K562 (cell line): ENCODE measurements around the gene RPRD1B. TPM values are rescaled to one million over a fixed set of nuclear protein-coding genes. Genes with fewer than 3 reads are reported as not detected.
A peak's percentile ranks its signal among the peaks of the same experiment; 100 is the strongest.

Experiments used
- CREM ChIP-seq: IDR thresholded peaks from 2 replicates; pipeline ENCODE4 v1.6.1; 2014; ENCODE audit warnings: antibody characterized with exemption, low read depth
- DMBX1 ChIP-seq: fragments of 250-450 bp; sonication (Bioruptor Pico); IDR thresholded peaks from 2 replicates; pipeline ENCODE4 v1.8.0; 2022; ENCODE audit warnings: inconsistent platforms, mild to moderate bottlenecking, moderate library complexity, borderline replicate concordance
- HLTF ChIP-seq: fragments of 450-650 bp; IDR thresholded peaks from 2 replicates; pipeline ENCODE4 v1.6.1; 2016
- JUNB ChIP-seq: fragments of 450-650 bp; formaldehyde crosslinking; conservative IDR thresholded peaks from 2 replicates; pipeline ENCODE4 v1.4.0; 2020; ENCODE audit warnings: mild to moderate bottlenecking
- MBD2 ChIP-seq: sonication (generic); IDR thresholded peaks from 2 replicates; pipeline ENCODE4 v1.6.1; 2016; ENCODE audit warnings: low read depth, borderline replicate concordance
- MEF2D ChIP-seq: conservative IDR thresholded peaks from 2 replicates; pipeline ENCODE4 v1.6.1; 2016; ENCODE audit warnings: low read depth, missing genetic modification characterization, missing compliant biosample characterization
- MITF ChIP-seq: IDR thresholded peaks from 2 replicates; pipeline ENCODE4 v1.6.1; 2014; ENCODE audit warnings: antibody characterized with exemption
- NCOA1 ChIP-seq: fragments of 450-650 bp; IDR thresholded peaks from 2 replicates; pipeline ENCODE4 v1.6.1; 2016; ENCODE audit warnings: low read depth
- PCBP2 ChIP-seq: fragments of 200-400 bp; formaldehyde crosslinking; IDR thresholded peaks from 2 replicates; pipeline ENCODE4 v1.6.1; 2018; ENCODE audit warnings: low read length, low read depth, mild to moderate bottlenecking, moderate library complexity; ENCODE audit not compliant: poor library complexity, severe bottlenecking
- PML ChIP-seq: IDR thresholded peaks from 2 replicates; pipeline ENCODE4 v1.6.1; 2012; ENCODE audit warnings: low read length, inconsistent platforms
- POLR2AphosphoS5 ChIP-seq: IDR thresholded peaks from 2 replicates; pipeline ENCODE4 v1.6.1; 2011; ENCODE audit warnings: mild to moderate bottlenecking, low read depth, low read length, moderate library complexity; ENCODE audit not compliant: control insufficient read depth, insufficient read depth
- PRDM10 ChIP-seq: fragments of 450-650 bp; IDR thresholded peaks from 2 replicates; pipeline ENCODE4 v1.6.1; 2018; ENCODE audit not compliant: partially characterized antibody
- SRSF3 ChIP-seq: fragments of 200-400 bp; formaldehyde crosslinking; IDR thresholded peaks from 2 replicates; pipeline ENCODE4 v1.6.1; 2016; ENCODE audit warnings: mild to moderate bottlenecking, low read length, moderate library complexity; ENCODE audit not compliant: insufficient read depth
- TAF1 ChIP-seq: IDR thresholded peaks from 2 replicates; pipeline ENCODE4 v1.6.1; 2011; ENCODE audit warnings: mild to moderate bottlenecking, low read length, moderate library complexity; ENCODE audit not compliant: insufficient read depth, control insufficient read depth, severe bottlenecking; ENCODE audit errors: extremely low read depth
- TEAD1 ChIP-seq, 2 experiments: fragments of 450-650 bp in 1 of 2; sonication (generic) in 1 of 2; formaldehyde crosslinking; IDR thresholded peaks; 2 replicates each; pipeline versions ENCODE4 v1.4.0 to v1.8.0; 2020 to 2022; ENCODE audit warnings: mild to moderate bottlenecking in 2 of 2, missing genetic modification reagents in 1 of 2
- ZHX1 ChIP-seq: fragments of 150-350 bp; conservative IDR thresholded peaks from 2 replicates; pipeline ENCODE4 v1.6.1; 2014; ENCODE audit warnings: low read length
- ZNF133 ChIP-seq: fragments of 250-450 bp; sonication (Bioruptor Pico); IDR thresholded peaks from 2 replicates; pipeline ENCODE4 v1.4.0; 2020; ENCODE audit warnings: mild to moderate bottlenecking
- ZNF239 ChIP-seq: fragments of 250-450 bp; sonication (Bioruptor Pico); IDR thresholded peaks from 2 replicates; pipeline ENCODE4 v1.4.0; 2020; ENCODE audit warnings: mild to moderate bottlenecking
- ZNF263 ChIP-seq: sonication (generic); formaldehyde crosslinking; IDR thresholded peaks from 2 replicates; pipeline ENCODE4 v1.8.0; 2022; ENCODE audit warnings: mild to moderate bottlenecking, missing genetic modification reagents, borderline replicate concordance
- ZNF3 ChIP-seq: fragments of 250-450 bp; sonication (Bioruptor Pico); IDR thresholded peaks from 2 replicates; pipeline ENCODE4 v1.5.0; 2021; ENCODE audit warnings: mild to moderate bottlenecking, moderate library complexity
- ZNF75A ChIP-seq: fragments of 450-650 bp; formaldehyde crosslinking; IDR thresholded peaks from 2 replicates; pipeline ENCODE4 v1.4.0; 2020; ENCODE audit warnings: mild to moderate bottlenecking
- ZNF778 ChIP-seq: fragments of 450-650 bp; formaldehyde crosslinking; IDR thresholded peaks from 2 replicates; pipeline ENCODE4 v1.4.0; 2020; ENCODE audit warnings: mild to moderate bottlenecking, moderate library complexity
- polyA plus RNA-seq, 8 experiments: library from polyadenylated mRNA; depleted of rRNA in 4 of 8; stranded (reverse) in 5 of 8; unstranded in 3 of 8; fragments of >200 nt; fragmentation: Nextera tagmentation in 2 of 8; fragmentation: Illumina TruSeq in 1 of 8; extraction: Ambion mirVana in 2 of 8; extraction: Trizol in 1 of 8; gene quantifications; 2 replicates each; pipeline versions ENCODE4 v1.2.1 to v1.2.3, GENCODE V29; 2011 to 2014; ENCODE audit warnings: inconsistent platforms in 1 of 8, missing spikeins in 1 of 8
- total RNA-seq, 7 experiments: library from RNA; depleted of rRNA in 6 of 7; stranded (reverse); fragments of >200 nt in 6 of 7; fragmentation: Illumina TruSeq in 2 of 7; extraction: Trizol in 2 of 7; gene quantifications; 2 replicates each; pipeline versions ENCODE4 v1.2.1 to v1.2.3, GENCODE V29; 2011 to 2021; ENCODE audit warnings: low replicate concordance in 1 of 7

The RPRD1B gene
- total and polyA plus RNA-seq, 9 of the 15 experiments (the other 6 are each of a cell fraction or from before 2014, with no cell fraction given): 5.5 to 43.0 (median 24.4) TPM

- no peak for TF ChIP-seq SRSF3
- TF ChIP-seq CREM: peak; percentile 98
- TF ChIP-seq PRDM10: no peak
- peak; percentile 67 for TF ChIP-seq PML
- TF ChIP-seq ZNF263 (CRISPR knock-in tag): 0 out of 2 replicates have a peak, but pooled peaks have one; percentile 59
- no peak for TF ChIP-seq ZNF75A (CRISPR knock-in tag)
- TF ChIP-seq MBD2: peak; percentile 92
- no peak for TF ChIP-seq TEAD1 (CRISPR knock-in tag; IDR thresholded peaks at IDR 0.05)
- TF ChIP-seq ZHX1: no peak
- no peak for TF ChIP-seq MEF2D (tag)
- no peak for TF ChIP-seq DMBX1 (CRISPR knock-in tag)
- no peak for TF ChIP-seq ZNF133
- peak; percentile 86 for TF ChIP-seq POLR2AphosphoS5
- TF ChIP-seq HLTF: peak; percentile 70; the same call in 1 of the 2 replicates
- TF ChIP-seq NCOA1: no peak
- no peak for TF ChIP-seq ZNF778 (CRISPR knock-in tag)
- TF ChIP-seq ZNF239: no peak
- TF ChIP-seq TAF1: peak; percentile 95
- no peak for TF ChIP-seq JUNB (CRISPR knock-in tag)
- no peak for TF ChIP-seq ZNF3
- TF ChIP-seq MITF: no peak
- TF ChIP-seq PCBP2: no peak
Measured at GRCh38 chr20:38033330-38034107, at the start of gene RPRD1B, which contains the start of gene TTI1 (continued).
